K562 (cell line): ENCODE results near the gene NEK1. TPM values are rescaled to one million over a fixed set of nuclear protein-coding genes. Genes with fewer than 3 reads are reported as not detected.

Experiments used
- BCLAF1 ChIP-seq, 2 experiments: fragments of 450-650 bp in 1 of 2; IDR thresholded peaks; 2 replicates each; pipeline ENCODE4 v1.6.1; 2011 to 2017; ENCODE audit warnings: low read depth in 2 of 2, antibody characterized with exemption in 1 of 2, borderline replicate concordance in 1 of 2, low read length in 1 of 2, mild to moderate bottlenecking in 1 of 2, mixed read lengths in 1 of 2; ENCODE audit not compliant: control insufficient read depth in 1 of 2
- CCNT2 ChIP-seq: IDR thresholded peaks from 2 replicates; pipeline ENCODE4 v1.6.1; 2011; ENCODE audit warnings: borderline replicate concordance, low read depth, mild to moderate bottlenecking, moderate library complexity, mixed read lengths, low read length; ENCODE audit not compliant: insufficient read length; ENCODE audit errors: extremely low read depth
- ERF ChIP-seq: fragments of 450-650 bp; formaldehyde crosslinking; IDR thresholded peaks from 2 replicates; pipeline ENCODE4 v1.4.0; 2020; ENCODE audit warnings: mild to moderate bottlenecking, mixed read lengths
- GATAD2A ChIP-seq: fragments of 450-650 bp; IDR thresholded peaks from 2 replicates; pipeline ENCODE4 v1.6.1; 2017
- RBM14 ChIP-seq: fragments of 200-400 bp; formaldehyde crosslinking; IDR thresholded peaks from 2 replicates; pipeline ENCODE4 v1.6.1; 2018; ENCODE audit warnings: low read depth, mild to moderate bottlenecking, low read length, moderate library complexity, borderline replicate concordance; ENCODE audit not compliant: insufficient read depth
- SRSF1 ChIP-seq: fragments of 200-400 bp; formaldehyde crosslinking; IDR thresholded peaks from 2 replicates; pipeline ENCODE4 v1.6.1; 2017; ENCODE audit warnings: mild to moderate bottlenecking, low read depth, low read length, moderate library complexity
- THRA ChIP-seq: fragments of 450-650 bp; IDR thresholded peaks from 2 replicates; pipeline ENCODE4 v1.6.1; 2017; ENCODE audit warnings: mild to moderate bottlenecking, moderate library complexity
- XRCC4 ChIP-seq: IDR thresholded peaks from one replicate; pipeline ENCODE4 v1.6.1; 2011; ENCODE audit not compliant: insufficient read depth, insufficient read length; ENCODE audit errors: extremely low read depth
- ZC3H11A ChIP-seq: IDR thresholded peaks from 2 replicates; pipeline ENCODE4 v1.6.1; 2012; ENCODE audit warnings: low read depth, low read length, improper control_type of control experiment
- ZHX1 ChIP-seq: fragments of 150-350 bp; conservative IDR thresholded peaks from 2 replicates; pipeline ENCODE4 v1.6.1; 2014; ENCODE audit warnings: low read length
- ZMIZ1 ChIP-seq, 2 experiments: fragments of 150-350 bp in 1 of 2; IDR thresholded peaks; 2 replicates each; pipeline ENCODE4 v1.6.1; 2012 to 2016; ENCODE audit warnings: low read depth in 2 of 2, low read length in 2 of 2, mild to moderate bottlenecking in 1 of 2, moderate library complexity in 1 of 2
- ZNF586 ChIP-seq: fragments of 450-650 bp; formaldehyde crosslinking; conservative IDR thresholded peaks from 2 replicates; pipeline ENCODE4 v1.4.0; 2020; ENCODE audit warnings: mild to moderate bottlenecking, moderate library complexity
- polyA plus RNA-seq, 8 experiments: library from polyadenylated mRNA; depleted of rRNA in 4 of 8; stranded (reverse) in 5 of 8; unstranded in 3 of 8; fragments of >200 nt; fragmentation: Nextera tagmentation in 2 of 8; fragmentation: Illumina TruSeq in 1 of 8; extraction: Ambion mirVana in 2 of 8; extraction: Trizol in 1 of 8; gene quantifications; 2 replicates each; pipeline versions ENCODE4 v1.2.1 to v1.2.3, GENCODE V29; 2011 to 2014; ENCODE audit warnings: inconsistent platforms in 1 of 8, missing spikeins in 1 of 8
- total RNA-seq, 7 experiments: library from RNA; depleted of rRNA in 6 of 7; stranded (reverse); fragments of >200 nt in 6 of 7; fragmentation: Illumina TruSeq in 2 of 7; extraction: Trizol in 2 of 7; gene quantifications; 2 replicates each; pipeline versions ENCODE4 v1.2.1 to v1.2.3, GENCODE V29; 2011 to 2021; ENCODE audit warnings: low replicate concordance in 1 of 7

The NEK1 gene
- total and polyA plus RNA-seq, 9 of the 15 experiments (the other 6 are each of a cell fraction or from before 2014, with no cell fraction given): 6.2 to 15.7 (median 10.3) TPM

- TF ChIP-seq ZHX1 (no peak), CCNT2 (peak; percentile 86), ZC3H11A (no peak), BCLAF1 (IDR thresholded peaks at IDR 0.05; ENCODE audit: borderline replicate concordance in 1 of 2, control insufficient read depth in 1 of 2, low read depth in 2 of 2, low read length in 1 of 2) (no peak), XRCC4 (no peak), ZNF586 (CRISPR knock-in tag) (no peak), ZMIZ1 (IDR thresholded peaks at IDR 0.05; ENCODE audit: low read depth in 2 of 2, low read length in 2 of 2) (peak in 1 of 2 experiments; percentile 85; a peak in 2 of 4 replicates), RBM14 (no peak), THRA (no peak), ERF (CRISPR knock-in tag) (no peak), SRSF1 (no peak), GATAD2A (no peak)
Observed at GRCh38 chr4:169626331-169627282, 14.2 kb upstream of the NEK1 start (continued).
